Panc1 (cell line): ENCODE measurements around the gene TJP3.
"Not testable (repeated sequence)": the region's sequence is repeated elsewhere in the genome, so short reads cannot be mapped to it uniquely, and the experiment has no call there.

Experiments
- CTCF ChIP-seq: fragments of 450-650 bp; IDR thresholded peaks from 2 replicates; pipeline ENCODE4 v1.5.1; 2017; ENCODE audit warnings: mild to moderate bottlenecking
- POLR2AphosphoS5 ChIP-seq: IDR thresholded peaks from 2 replicates; pipeline ENCODE4 v1.6.1; 2012; ENCODE audit warnings: mild to moderate bottlenecking, low read depth, low read length, moderate library complexity

GRCh38 chr19:3757705-3758104 lies 49.5 kb downstream of the TJP3 start:
- TF ChIP-seq CTCF, POLR2AphosphoS5: not testable (repeated sequence)
